BJ (cell line): ENCODE measurements around the gene NMRK2. TPM values are rescaled to one million over a fixed set of nuclear protein-coding genes. Genes with fewer than 3 reads are reported as not detected.

ENCODE experiments used
- CTCF ChIA-PET: fragments of 350-600 bp; formaldehyde crosslinking; extraction: SDS; loops from one replicate; lab custom pipeline; 2021; ENCODE audit warnings: antibody characterized with exemption, inconsistent platforms; lab: Yijun Ruan, JAX
- POLR2A ChIA-PET: fragments of 300-600 bp; sonication (Branson Sonifier 250); formaldehyde crosslinking; extraction: SDS; loops from one replicate; lab custom pipeline; 2021; ENCODE audit warnings: antibody characterized with exemption; lab: Charles Lee
- DNase-seq: peaks from one replicate; pipeline ENCODE4 v3.0.0-alpha.2; 2011; ENCODE audit warnings: low read depth
- H3K27me3 ChIP-seq: 2 replicates; pipeline ENCODE4 v1.6.0; 2011; ENCODE audit warnings: low read length; ENCODE audit not compliant: control insufficient read depth, insufficient read depth
- H3K36me3 ChIP-seq: 2 replicates; pipeline ENCODE4 v1.5.1; 2011; ENCODE audit warnings: low read length; ENCODE audit not compliant: control insufficient read depth, insufficient read depth
- H3K4me3 ChIP-seq: 2 replicates; pipeline ENCODE4 v1.5.1; 2011; ENCODE audit warnings: low read depth, mild to moderate bottlenecking, control low read depth, low read length
- polyA plus RNA-seq: library from polyadenylated mRNA; depleted of rRNA; stranded (reverse); fragments of >200 nt; gene quantifications from 2 replicates; pipeline ENCODE4 v1.2.3, GENCODE V29; 2011
- TF ChIP-seq, protein P1 (sequence below): IDR thresholded peaks from 2 replicates; pipeline ENCODE4 v1.5.1; 2011; ENCODE audit warnings: low read depth, mild to moderate bottlenecking, control low read depth, inconsistent platforms, low read length, moderate library complexity; ENCODE audit not compliant: insufficient read depth

The NMRK2 gene
- polyA plus RNA-seq, 1 experiment = not detected

DNA sequence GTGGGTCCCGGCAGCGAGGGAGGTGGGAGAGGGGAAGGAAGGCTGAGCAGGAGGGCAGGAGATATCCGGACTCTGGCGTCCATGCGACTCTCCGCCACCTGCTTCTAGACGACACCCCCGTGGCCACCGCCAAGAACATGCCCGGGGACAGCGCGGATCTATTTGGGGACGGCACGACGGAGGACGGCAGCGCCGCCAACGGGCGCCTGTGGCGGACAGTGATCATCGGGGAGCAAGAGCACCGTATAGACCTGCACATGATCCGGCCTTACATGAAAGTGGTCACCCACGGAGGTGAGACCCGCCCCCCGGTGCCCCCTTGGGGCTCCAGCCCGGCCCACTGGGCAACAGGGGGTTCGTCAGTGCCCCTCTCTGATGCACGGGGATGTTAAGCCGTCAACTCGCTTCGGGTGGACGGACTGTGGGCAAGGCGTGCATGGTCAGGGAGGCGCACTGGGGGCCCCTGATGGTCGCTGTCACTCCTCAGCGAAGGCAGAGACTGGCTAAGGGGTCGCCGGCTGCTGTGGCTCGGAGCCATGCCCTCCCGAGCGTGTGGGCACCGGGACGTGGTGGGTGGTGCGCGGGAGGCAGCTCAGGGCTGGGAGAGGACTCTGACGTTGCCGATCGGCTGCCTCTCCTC, 25.1 kb upstream of the NMRK2 start:
- H3K4me3 ChIP-seq = no peak overlapping the region
- POLR2A ChIA-PET = no interaction called here
- DNase-seq = no peak
- no peaks in the 10 kb centered on the region for H3K36me3 ChIP-seq
- H3K27me3 ChIP-seq = no peaks in the 10 kb centered on the region
- CTCF ChIA-PET = no interaction called here
- TF ChIP-seq, protein P1, sequence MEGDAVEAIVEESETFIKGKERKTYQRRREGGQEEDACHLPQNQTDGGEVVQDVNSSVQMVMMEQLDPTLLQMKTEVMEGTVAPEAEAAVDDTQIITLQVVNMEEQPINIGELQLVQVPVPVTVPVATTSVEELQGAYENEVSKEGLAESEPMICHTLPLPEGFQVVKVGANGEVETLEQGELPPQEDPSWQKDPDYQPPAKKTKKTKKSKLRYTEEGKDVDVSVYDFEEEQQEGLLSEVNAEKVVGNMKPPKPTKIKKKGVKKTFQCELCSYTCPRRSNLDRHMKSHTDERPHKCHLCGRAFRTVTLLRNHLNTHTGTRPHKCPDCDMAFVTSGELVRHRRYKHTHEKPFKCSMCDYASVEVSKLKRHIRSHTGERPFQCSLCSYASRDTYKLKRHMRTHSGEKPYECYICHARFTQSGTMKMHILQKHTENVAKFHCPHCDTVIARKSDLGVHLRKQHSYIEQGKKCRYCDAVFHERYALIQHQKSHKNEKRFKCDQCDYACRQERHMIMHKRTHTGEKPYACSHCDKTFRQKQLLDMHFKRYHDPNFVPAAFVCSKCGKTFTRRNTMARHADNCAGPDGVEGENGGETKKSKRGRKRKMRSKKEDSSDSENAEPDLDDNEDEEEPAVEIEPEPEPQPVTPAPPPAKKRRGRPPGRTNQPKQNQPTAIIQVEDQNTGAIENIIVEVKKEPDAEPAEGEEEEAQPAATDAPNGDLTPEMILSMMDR = no peak

DNA sequence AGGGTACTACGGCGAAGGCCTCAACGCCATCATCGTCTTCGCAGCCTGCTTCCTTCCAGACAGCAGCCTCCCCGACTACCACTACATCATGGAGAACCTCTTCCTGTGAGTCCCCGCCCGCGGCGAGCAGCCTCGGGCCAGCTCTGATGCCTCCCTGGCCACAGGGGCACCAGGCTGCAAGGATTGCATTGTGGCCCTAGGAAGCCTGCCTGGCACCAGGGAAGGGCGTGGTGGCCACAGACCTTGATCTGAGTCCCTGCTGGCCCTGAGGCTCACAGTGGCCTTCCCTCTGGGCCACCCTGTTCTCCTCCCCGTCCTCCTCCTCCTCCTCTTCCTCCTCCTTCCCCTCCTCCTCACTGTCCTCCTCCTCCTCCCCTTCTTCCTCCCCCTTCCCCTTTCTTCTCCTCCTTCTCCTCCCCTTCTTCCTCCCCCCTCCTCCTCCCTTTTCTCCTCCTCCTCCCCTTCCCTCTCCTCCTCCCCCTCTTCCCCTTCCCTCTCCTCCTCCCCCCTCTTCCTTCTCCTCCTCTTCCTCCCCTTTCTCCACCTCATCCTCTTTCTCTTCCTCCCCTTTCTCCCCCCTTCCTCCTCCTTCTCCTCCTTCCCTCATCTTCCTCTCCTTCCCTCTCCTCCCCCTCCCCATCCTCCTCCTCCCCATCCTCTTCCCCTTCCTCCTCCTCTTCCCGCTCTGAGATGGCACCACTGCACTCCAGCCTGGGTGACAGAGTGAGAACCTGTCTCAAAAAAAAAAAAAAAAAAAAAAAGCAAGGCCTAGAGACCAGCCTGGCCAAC, 24.4 kb upstream of the NMRK2 start:
- TF ChIP-seq, protein P1 = no peak
- Histone ChIP-seq H3K4me3 (no peak overlapping the region), H3K36me3 (no peaks in the 10 kb centered on the region), H3K27me3 (no peaks in the 10 kb centered on the region)
- no peak for DNase-seq
- CTCF ChIA-PET = no interaction called here
- POLR2A ChIA-PET = no interaction called here

DNA sequence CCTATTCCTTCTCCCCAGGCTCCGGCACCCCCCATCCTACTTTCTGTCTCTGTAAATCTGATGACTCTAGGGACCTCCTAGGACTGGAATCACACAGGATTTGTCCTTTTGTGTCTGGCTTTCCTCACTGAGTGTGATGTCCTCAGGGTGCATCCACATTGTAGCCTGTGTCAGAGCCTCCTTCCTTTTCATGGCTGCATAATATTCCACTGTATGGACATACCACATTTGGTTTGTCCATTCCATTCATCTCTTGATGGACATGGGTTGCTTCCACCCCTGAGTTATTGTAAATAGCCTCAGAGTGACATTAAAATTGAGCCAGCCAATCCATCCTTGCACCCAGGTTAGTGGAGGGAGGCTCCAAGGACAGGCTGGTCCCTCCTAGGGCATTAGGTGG, 22.8 kb upstream of the NMRK2 start:
- Histone ChIP-seq H3K36me3 (no peaks in the 10 kb centered on the region), H3K27me3 (no peaks in the 10 kb centered on the region), H3K4me3 (no peak overlapping the region)
- DNase-seq = no peak
- POLR2A ChIA-PET = no interaction called here
- TF ChIP-seq, protein P1 = no peak
- CTCF ChIA-PET = interaction anchor here (0.6 kb wide), 1 partner anchor 75 kb away, joined by 3 read pairs; the partner anchor contains the start of gene EEF2

DNA sequence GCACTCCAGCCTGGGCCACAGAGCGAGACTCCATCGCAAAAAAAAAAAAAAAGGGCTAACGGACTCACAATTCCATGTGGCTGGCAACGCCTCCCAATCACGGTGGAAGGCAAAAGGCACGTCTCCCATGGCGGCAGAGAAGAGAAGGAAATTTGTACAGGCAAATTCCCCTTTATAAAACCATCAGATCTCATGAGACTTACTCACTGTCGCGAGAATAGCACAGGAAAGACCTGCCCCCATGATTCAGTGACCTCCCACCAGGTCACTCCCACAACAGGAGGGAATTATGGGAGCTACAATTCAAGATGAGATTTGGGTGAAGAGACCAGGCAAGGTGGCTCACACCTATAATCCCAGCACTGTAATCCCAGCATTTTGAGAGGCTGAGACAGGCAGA, 18.7 kb upstream of the NMRK2 start:
- H3K4me3 ChIP-seq = no peak overlapping the region
- TF ChIP-seq, protein P1 = no peak
- POLR2A ChIA-PET = no interaction called here
- no peaks in the 10 kb centered on the region for H3K36me3 ChIP-seq
- DNase-seq = no peak
- CTCF ChIA-PET = no interaction called here
- H3K27me3 ChIP-seq = no peaks in the 10 kb centered on the region

DNA sequence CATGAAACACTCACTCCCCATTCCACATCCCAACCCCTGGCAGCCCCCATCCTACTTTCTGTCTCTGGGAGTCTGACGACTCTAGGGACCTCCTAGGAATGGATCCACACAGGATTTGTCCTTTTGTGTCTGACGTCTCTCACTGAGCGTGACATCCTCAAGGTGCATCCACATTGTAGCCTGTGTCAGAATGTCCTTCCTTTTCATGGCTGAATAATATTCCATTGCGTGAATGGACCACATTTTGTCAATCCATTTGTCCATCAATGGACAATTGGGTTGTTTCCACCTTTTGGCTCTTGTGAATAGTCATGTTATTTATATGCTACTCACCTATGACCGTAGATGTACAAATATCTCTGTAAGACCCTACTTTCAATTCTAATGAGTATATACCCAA, 16.8 kb upstream of the NMRK2 start:
- H3K36me3 ChIP-seq = no peaks in the 10 kb centered on the region
- no peak for DNase-seq
- TF ChIP-seq, protein P1 = no peak
- H3K4me3 ChIP-seq = no peak overlapping the region
- no peaks in the 10 kb centered on the region for H3K27me3 ChIP-seq
- POLR2A ChIA-PET = no interaction called here
- CTCF ChIA-PET = no interaction called here
